Stomach (tissue), 4 donors: ENCODE data around the gene GRIA1.

ENCODE experiments used
- EP300 ChIP-seq: sonication (generic); formaldehyde crosslinking; IDR thresholded peaks from one replicate; pipeline ENCODE4 v1.6.1; 2017; ENCODE audit warnings: antibody characterized with exemption
- POLR2A ChIP-seq, 4 donors: fragments of 450-650 bp; IDR thresholded peaks; one replicate each; pipeline ENCODE4 v1.6.1; 2016; ENCODE audit warnings: antibody characterized with exemption in 4 of 4, control low read depth in 2 of 4, mild to moderate bottlenecking in 1 of 4, moderate library complexity in 1 of 4
- TF ChIP-seq, protein P1 (sequence below), 7 experiments: fragments of 450-650 bp in 4 of 7; fragments of 200-600 bp in 3 of 7; sonication (generic) in 3 of 7; IDR thresholded peaks; one replicate each; pipeline ENCODE4 v1.5.1; 2016 to 2019; ENCODE audit warnings: antibody characterized with exemption in 7 of 7, control low read depth in 2 of 7, mild to moderate bottlenecking in 1 of 7

DNA sequence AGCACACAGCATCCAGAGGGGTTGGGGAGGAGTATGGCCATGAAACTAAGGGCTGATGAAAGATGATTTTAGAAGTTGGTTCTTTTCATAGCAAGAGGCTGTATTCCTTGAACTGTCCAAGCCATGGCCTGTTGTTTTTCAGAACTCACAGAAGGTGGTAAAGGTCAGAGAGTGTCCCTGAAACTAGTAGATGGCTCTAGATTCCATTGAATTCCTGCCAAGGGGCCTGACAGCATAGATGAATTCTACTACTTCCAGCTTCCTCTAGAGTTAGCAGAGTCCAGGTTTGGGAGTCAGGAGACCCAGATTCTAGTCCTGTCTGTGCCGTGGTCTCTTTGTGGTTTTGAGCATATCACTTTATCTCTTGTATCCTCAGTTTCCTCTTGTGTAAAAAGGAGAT is 101.6 kb downstream of the GRIA1 start:
- TF ChIP-seq, protein P1, sequence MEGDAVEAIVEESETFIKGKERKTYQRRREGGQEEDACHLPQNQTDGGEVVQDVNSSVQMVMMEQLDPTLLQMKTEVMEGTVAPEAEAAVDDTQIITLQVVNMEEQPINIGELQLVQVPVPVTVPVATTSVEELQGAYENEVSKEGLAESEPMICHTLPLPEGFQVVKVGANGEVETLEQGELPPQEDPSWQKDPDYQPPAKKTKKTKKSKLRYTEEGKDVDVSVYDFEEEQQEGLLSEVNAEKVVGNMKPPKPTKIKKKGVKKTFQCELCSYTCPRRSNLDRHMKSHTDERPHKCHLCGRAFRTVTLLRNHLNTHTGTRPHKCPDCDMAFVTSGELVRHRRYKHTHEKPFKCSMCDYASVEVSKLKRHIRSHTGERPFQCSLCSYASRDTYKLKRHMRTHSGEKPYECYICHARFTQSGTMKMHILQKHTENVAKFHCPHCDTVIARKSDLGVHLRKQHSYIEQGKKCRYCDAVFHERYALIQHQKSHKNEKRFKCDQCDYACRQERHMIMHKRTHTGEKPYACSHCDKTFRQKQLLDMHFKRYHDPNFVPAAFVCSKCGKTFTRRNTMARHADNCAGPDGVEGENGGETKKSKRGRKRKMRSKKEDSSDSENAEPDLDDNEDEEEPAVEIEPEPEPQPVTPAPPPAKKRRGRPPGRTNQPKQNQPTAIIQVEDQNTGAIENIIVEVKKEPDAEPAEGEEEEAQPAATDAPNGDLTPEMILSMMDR (IDR thresholded peaks at IDR 0.05), result no peak
- TF ChIP-seq EP300 (no peak), POLR2A (IDR thresholded peaks at IDR 0.05) (no peak)
